IMR-90 (cell line): Measurements from ENCODE around the gene SPSB4. TPM values are rescaled to one million over a fixed set of nuclear protein-coding genes. Genes with fewer than 3 reads are reported as not detected.

Source experiments
- ATAC-seq: fragments of 200-7000 bp; cut with Tn5 transposase; 2 replicates; pipeline ENCODE4 v1.9.1; 2020; ENCODE audit warnings: low read depth, mild to moderate bottlenecking, moderate library complexity
- BruUV-seq: library from RNA; stranded (reverse); fragments of 400-500 nt; replicated peaks from 2 replicates; lab custom pipeline; 2021; lab: Mats Ljungman, UMichigan
- CTCF ChIA-PET: fragments of 300-600 bp; formaldehyde crosslinking; extraction: SDS; loops from one replicate; lab custom pipeline; 2021; ENCODE audit warnings: antibody characterized with exemption; lab: Yijun Ruan, JAX
- POLR2A ChIA-PET: fragments of 300-600 bp; sonication (Branson Sonifier 250); formaldehyde crosslinking; loops from one replicate; lab custom pipeline; 2022; ENCODE audit warnings: antibody characterized with exemption; ENCODE audit not compliant: unreplicated experiment; lab: Charles Lee
- DNase-seq: peaks from one replicate; pipeline ENCODE4 v3.0.0; 2013
- H2AFZ ChIP-seq: replicated peaks from 2 replicates; pipeline ENCODE3; 2013; ENCODE audit warnings: low read length, mild to moderate bottlenecking; ENCODE audit not compliant: poor library complexity
- H2AK5ac ChIP-seq: 2 replicates; pipeline ENCODE4 v1.6.1; 2013; ENCODE audit warnings: low read depth, low read length, inconsistent platforms
- H2AK9ac ChIP-seq: replicated peaks from 2 replicates; pipeline ENCODE3; 2013; ENCODE audit warnings: mild to moderate bottlenecking, low read depth, low read length, moderate library complexity; ENCODE audit not compliant: poor library complexity
- H2BK120ac ChIP-seq: 2 replicates; pipeline ENCODE4 v1.6.1; 2013; ENCODE audit warnings: low read depth, low read length, inconsistent platforms
- H2BK15ac ChIP-seq: 3 replicates; pipeline ENCODE4 v1.6.1; 2013; ENCODE audit warnings: low read depth, low read length, inconsistent platforms
- H2BK20ac ChIP-seq: 2 replicates; pipeline ENCODE4 v1.6.1; 2013; ENCODE audit warnings: low read depth, mild to moderate bottlenecking, inconsistent platforms, low read length, moderate library complexity
- H2BK5ac ChIP-seq: 2 replicates; pipeline ENCODE4 v1.6.1; 2013; ENCODE audit warnings: mild to moderate bottlenecking, low read depth, low read length, inconsistent platforms; ENCODE audit not compliant: poor library complexity, severe bottlenecking
- H3K14ac ChIP-seq: replicated peaks from 2 replicates; pipeline ENCODE4 v1.6.1; 2013; ENCODE audit warnings: low read depth, low read length, inconsistent platforms
- H3K18ac ChIP-seq: 2 replicates; pipeline ENCODE4 v1.6.1; 2013; ENCODE audit warnings: low read depth, low read length, control low read depth
- H3K23ac ChIP-seq: 2 replicates; pipeline ENCODE4 v1.6.1; 2013; ENCODE audit warnings: low read depth, low read length, inconsistent platforms
- H3K27ac ChIP-seq: 2 replicates; pipeline ENCODE4 v1.5.1; 2013; ENCODE audit warnings: mild to moderate bottlenecking, control low read depth, low read length; ENCODE audit not compliant: insufficient read depth
- H3K27me3 ChIP-seq: 2 replicates; pipeline ENCODE4 v1.6.1; 2013; ENCODE audit warnings: low read length; ENCODE audit not compliant: control insufficient read depth, insufficient read depth
- H3K36me3 ChIP-seq: 2 replicates; pipeline ENCODE4 v1.6.1; 2013; ENCODE audit warnings: low read length, mixed read lengths; ENCODE audit not compliant: control insufficient read depth, insufficient read depth
- H3K4ac ChIP-seq: 2 replicates; pipeline ENCODE4 v1.6.1; 2013; ENCODE audit warnings: low read depth, low read length, inconsistent platforms
- H3K4me1 ChIP-seq: 2 replicates; pipeline ENCODE4 v1.6.1; 2013; ENCODE audit warnings: low read length, mixed read lengths; ENCODE audit not compliant: control insufficient read depth, insufficient read depth
- H3K4me2 ChIP-seq: 2 replicates; pipeline ENCODE4 v1.6.1; 2013; ENCODE audit warnings: low read depth, mild to moderate bottlenecking, control low read depth, low read length, moderate library complexity
- H3K4me3 ChIP-seq: 2 replicates; pipeline ENCODE4 v1.5.1; 2013; ENCODE audit warnings: low read depth, mild to moderate bottlenecking, control low read depth, low read length, moderate library complexity; ENCODE audit not compliant: insufficient read depth
- H3K56ac ChIP-seq: 2 replicates; pipeline ENCODE4 v1.6.1; 2013; ENCODE audit warnings: low read length, inconsistent platforms; ENCODE audit not compliant: insufficient read depth; ENCODE audit errors: extremely low read depth
- H3K79me1 ChIP-seq, 2 experiments: 2 replicates each; pipeline ENCODE4 v1.6.1; 2013; ENCODE audit warnings: low read length in 2 of 2, inconsistent platforms in 1 of 2, low read depth in 1 of 2
- H3K9ac ChIP-seq: 2 replicates; pipeline ENCODE4 v1.6.1; 2013; ENCODE audit warnings: low read depth, low read length, control low read depth
- H3K9me1 ChIP-seq: 2 replicates; pipeline ENCODE4 v1.6.1; 2013; ENCODE audit warnings: low read length, inconsistent platforms; ENCODE audit not compliant: insufficient read depth
- H3K9me3 ChIP-seq: 2 replicates; pipeline ENCODE4 v1.6.1; 2013; ENCODE audit warnings: low read length; ENCODE audit not compliant: control insufficient read depth, insufficient read depth
- H4K20me1 ChIP-seq: 2 replicates; pipeline ENCODE4 v1.6.1; 2013; ENCODE audit warnings: low read length, inconsistent platforms; ENCODE audit not compliant: insufficient read depth
- H4K5ac ChIP-seq: 2 replicates; pipeline ENCODE4 v1.6.1; 2013; ENCODE audit warnings: mild to moderate bottlenecking, low read depth, low read length, control low read depth
- H4K8ac ChIP-seq, 2 experiments: 2 replicates each; pipeline ENCODE4 v1.6.1; 2013; ENCODE audit warnings: low read depth in 2 of 2, low read length in 2 of 2, control low read depth in 1 of 2, inconsistent platforms in 1 of 2
- H4K91ac ChIP-seq: 2 replicates; pipeline ENCODE4 v1.6.1; 2013; ENCODE audit warnings: low read depth, low read length, inconsistent platforms; ENCODE audit not compliant: insufficient read depth
- BHLHE40 ChIP-seq: fragments of 150-350 bp; IDR thresholded peaks from 2 replicates; pipeline ENCODE4 v1.6.1; 2016; ENCODE audit warnings: mild to moderate bottlenecking, low read depth, low read length
- CEBPB ChIP-seq: IDR thresholded peaks from 2 replicates; pipeline ENCODE4 v1.6.1; 2012; ENCODE audit warnings: low read depth, low read length, improper control_type of control experiment
- CHD1 ChIP-seq: IDR thresholded peaks from 2 replicates; pipeline ENCODE4 v1.6.1; 2012; ENCODE audit warnings: low read depth, low read length, improper control_type of control experiment
- MAFK ChIP-seq: IDR thresholded peaks from 2 replicates; pipeline ENCODE4 v1.6.1; 2012; ENCODE audit warnings: low read depth, low read length, improper control_type of control experiment
- MXI1 ChIP-seq: IDR thresholded peaks from 2 replicates; pipeline ENCODE4 v1.6.1; 2012; ENCODE audit warnings: low read depth, mild to moderate bottlenecking, low read length, moderate library complexity, borderline replicate concordance
- RAD21 ChIP-seq: IDR thresholded peaks from 2 replicates; pipeline ENCODE4 v1.6.1; 2012; ENCODE audit warnings: low read length, improper control_type of control experiment
- RCOR1 ChIP-seq: IDR thresholded peaks from 2 replicates; pipeline ENCODE4 v1.6.1; 2012; ENCODE audit warnings: mild to moderate bottlenecking, low read length, improper control_type of control experiment; ENCODE audit not compliant: insufficient replicate concordance
- RFX5 ChIP-seq: IDR thresholded peaks from 2 replicates; pipeline ENCODE4 v1.8.0; 2012; ENCODE audit warnings: low read depth, mild to moderate bottlenecking, low read length, moderate library complexity
- SMC3 ChIP-seq: fragments of 150-350 bp; IDR thresholded peaks from 2 replicates; pipeline ENCODE4 v1.6.1; 2016; ENCODE audit warnings: low read depth, mild to moderate bottlenecking, antibody characterized with exemption, low read length, moderate library complexity
- WGBS, 2 experiments: methylation state at CpG; one replicate each; pipeline versions ENCODE4 v1.1.5 to v1.1.7; 2013; ENCODE audit warnings: missing lambda C conversion rate in 2 of 2; ENCODE audit not compliant: insufficient read length in 1 of 2; ENCODE audit errors: extremely low coverage in 2 of 2; 5-methylcytosine and 5-hydroxymethylcytosine counted together
- dilution Hi-C: fragments of 300-500 bp; cut with HindIII; formaldehyde crosslinking; loops from one replicate; pipeline ENCODE4 v1.14.3; 2018; ENCODE audit warnings: low sequenced_read_pairs; ENCODE audit not compliant: unreplicated experiment
- in situ Hi-C: fragments of 300-500 bp; cut with MboI; formaldehyde crosslinking; loops from 3 replicates; pipeline ENCODE4 v1.14.3; 2019; ENCODE audit warnings: low sequenced_read_pairs, inconsistent platforms, mixed read lengths
- intact Hi-C: fragments of 100-400 bp; cut with micrococcal nuclease; formaldehyde crosslinking; loops from 2 replicates; pipeline ENCODE4 v1.10.0; 2022
- polyA plus RNA-seq, 3 experiments: library from polyadenylated mRNA; depleted of rRNA; stranded (reverse); fragments of >200 nt; gene quantifications; 2 replicates each; pipeline ENCODE4 v1.2.3, GENCODE V29; 2012; ENCODE audit warnings: low replicate concordance in 1 of 3
- total RNA-seq: library from RNA; depleted of rRNA; stranded (reverse); fragments of >200 nt; gene quantifications from 2 replicates; pipeline ENCODE4 v1.2.3, GENCODE V29; 2012
- TF ChIP-seq, protein P1 (sequence below): fragments of 150-350 bp; IDR thresholded peaks from 2 replicates; pipeline ENCODE4 v1.6.1; 2017; ENCODE audit warnings: mild to moderate bottlenecking, antibody characterized with exemption, low read length, low read depth
- TF ChIP-seq, protein P2 (sequence below): conservative IDR thresholded peaks from 2 replicates; pipeline ENCODE4 v1.5.1; 2012; ENCODE audit warnings: mild to moderate bottlenecking, low read depth, low read length, improper control_type of control experiment
- TF ChIP-seq, protein P3 (sequence below): fragments of 150-350 bp; IDR thresholded peaks from 2 replicates; pipeline ENCODE4 v1.6.1; 2016; ENCODE audit warnings: low read depth, mild to moderate bottlenecking, low read length, moderate library complexity, borderline replicate concordance

Gene SPSB4
- total and polyA plus RNA-seq, 2 of the 4 experiments (the other 2 are of a cell fraction), result not detected

DNA sequence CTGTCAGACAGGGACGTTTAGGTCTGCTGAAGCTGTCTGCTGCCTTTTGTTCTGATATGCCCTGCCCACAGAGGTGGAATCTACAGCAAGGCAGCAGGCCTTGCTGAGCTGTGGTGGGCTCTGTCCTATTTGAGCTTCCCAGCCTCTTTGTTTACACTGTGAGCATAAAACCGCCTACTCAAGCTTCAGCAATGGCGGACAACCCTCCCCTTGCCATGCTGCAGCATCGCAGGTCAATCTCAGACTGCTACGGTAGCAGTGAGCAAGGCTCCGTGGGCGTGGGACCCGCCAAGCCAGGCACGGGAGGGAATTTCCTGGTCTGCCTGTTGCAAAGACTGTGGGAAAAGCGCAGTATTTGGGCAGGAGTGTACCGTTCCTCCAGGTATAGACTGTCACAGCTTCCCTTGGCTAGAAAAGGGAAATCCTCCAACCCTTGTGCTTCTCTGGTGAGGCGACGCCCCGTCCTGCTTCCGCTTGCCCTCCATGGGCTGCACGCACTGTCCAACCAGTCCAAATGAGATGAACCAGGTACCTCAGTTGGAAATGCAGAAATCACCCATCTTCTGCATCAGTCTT is 71.4 kb downstream of the SPSB4 start:
- no peak overlapping the region for H4K91ac ChIP-seq
- ChIA-PET CTCF (no interaction called here), POLR2A (no interaction called here)
- H3K9me3 ChIP-seq, result no peaks in the 10 kb centered on the region
- intact Hi-C loops, result no loop called here
- no peak overlapping the region for H2BK20ac ChIP-seq
- H3K4me3 ChIP-seq, result no peak overlapping the region
- H3K4ac ChIP-seq, result no peak overlapping the region
- H4K20me1 ChIP-seq, result no peaks in the 10 kb centered on the region
- H3K56ac ChIP-seq, result no peak overlapping the region
- H3K23ac ChIP-seq, result no peak overlapping the region
- TF ChIP-seq BHLHE40, result no peak
- TF ChIP-seq MXI1, result no peak
- no peak for TF ChIP-seq CEBPB
- no peak for TF ChIP-seq RFX5
- TF ChIP-seq, protein P1, sequence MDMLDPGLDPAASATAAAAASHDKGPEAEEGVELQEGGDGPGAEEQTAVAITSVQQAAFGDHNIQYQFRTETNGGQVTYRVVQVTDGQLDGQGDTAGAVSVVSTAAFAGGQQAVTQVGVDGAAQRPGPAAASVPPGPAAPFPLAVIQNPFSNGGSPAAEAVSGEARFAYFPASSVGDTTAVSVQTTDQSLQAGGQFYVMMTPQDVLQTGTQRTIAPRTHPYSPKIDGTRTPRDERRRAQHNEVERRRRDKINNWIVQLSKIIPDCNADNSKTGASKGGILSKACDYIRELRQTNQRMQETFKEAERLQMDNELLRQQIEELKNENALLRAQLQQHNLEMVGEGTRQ, result no peak
- TF ChIP-seq, protein P2, sequence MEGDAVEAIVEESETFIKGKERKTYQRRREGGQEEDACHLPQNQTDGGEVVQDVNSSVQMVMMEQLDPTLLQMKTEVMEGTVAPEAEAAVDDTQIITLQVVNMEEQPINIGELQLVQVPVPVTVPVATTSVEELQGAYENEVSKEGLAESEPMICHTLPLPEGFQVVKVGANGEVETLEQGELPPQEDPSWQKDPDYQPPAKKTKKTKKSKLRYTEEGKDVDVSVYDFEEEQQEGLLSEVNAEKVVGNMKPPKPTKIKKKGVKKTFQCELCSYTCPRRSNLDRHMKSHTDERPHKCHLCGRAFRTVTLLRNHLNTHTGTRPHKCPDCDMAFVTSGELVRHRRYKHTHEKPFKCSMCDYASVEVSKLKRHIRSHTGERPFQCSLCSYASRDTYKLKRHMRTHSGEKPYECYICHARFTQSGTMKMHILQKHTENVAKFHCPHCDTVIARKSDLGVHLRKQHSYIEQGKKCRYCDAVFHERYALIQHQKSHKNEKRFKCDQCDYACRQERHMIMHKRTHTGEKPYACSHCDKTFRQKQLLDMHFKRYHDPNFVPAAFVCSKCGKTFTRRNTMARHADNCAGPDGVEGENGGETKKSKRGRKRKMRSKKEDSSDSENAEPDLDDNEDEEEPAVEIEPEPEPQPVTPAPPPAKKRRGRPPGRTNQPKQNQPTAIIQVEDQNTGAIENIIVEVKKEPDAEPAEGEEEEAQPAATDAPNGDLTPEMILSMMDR, result no peak
- TF ChIP-seq, protein P3, sequence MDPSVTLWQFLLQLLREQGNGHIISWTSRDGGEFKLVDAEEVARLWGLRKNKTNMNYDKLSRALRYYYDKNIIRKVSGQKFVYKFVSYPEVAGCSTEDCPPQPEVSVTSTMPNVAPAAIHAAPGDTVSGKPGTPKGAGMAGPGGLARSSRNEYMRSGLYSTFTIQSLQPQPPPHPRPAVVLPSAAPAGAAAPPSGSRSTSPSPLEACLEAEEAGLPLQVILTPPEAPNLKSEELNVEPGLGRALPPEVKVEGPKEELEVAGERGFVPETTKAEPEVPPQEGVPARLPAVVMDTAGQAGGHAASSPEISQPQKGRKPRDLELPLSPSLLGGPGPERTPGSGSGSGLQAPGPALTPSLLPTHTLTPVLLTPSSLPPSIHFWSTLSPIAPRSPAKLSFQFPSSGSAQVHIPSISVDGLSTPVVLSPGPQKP, result no peak
- TF ChIP-seq SMC3, result no peak
- no peak for TF ChIP-seq RCOR1
- no peak for TF ChIP-seq RAD21
- no peak for TF ChIP-seq MAFK
- TF ChIP-seq CHD1, result no peak
- H3K4me1 ChIP-seq, result no peaks in the 10 kb centered on the region
- no peak overlapping the region for H3K27ac ChIP-seq
- no TSS peak for BruUV-seq
- H2AK9ac ChIP-seq, result no peak overlapping the region
- WGBS, 2 experiments, result 61% methylated on average over 5 of the region's 16 CpGs; no CpG with 5 or more reads in 1 of the 2 experiments
- no peak overlapping the region for H3K4me2 ChIP-seq
- no peak overlapping the region for H4K5ac ChIP-seq
- DNase-seq (no peak), ATAC-seq (no peak)
- H2AK5ac ChIP-seq, result no peak overlapping the region
- no peak overlapping the region for H3K18ac ChIP-seq
- no peak overlapping the region for H3K9ac ChIP-seq
- no peaks in the 10 kb centered on the region for H3K36me3 ChIP-seq
- no peaks in the 10 kb centered on the region for H3K79me1 ChIP-seq
- H2BK120ac ChIP-seq, result no peak overlapping the region
- no peak overlapping the region for H2BK5ac ChIP-seq
- H3K14ac ChIP-seq, result no peak overlapping the region
- in situ Hi-C loops, result no loop called here
- dilution Hi-C loops, result no loop called here
- peaks cover 5% of the 10 kb centered on the region; the same call in 1 of the 2 replicates for H3K27me3 ChIP-seq
- H2AFZ ChIP-seq, result no peak overlapping the region
- H2BK15ac ChIP-seq, result no peak overlapping the region
- no peak overlapping the region for H4K8ac ChIP-seq
- no peaks in the 10 kb centered on the region for H3K9me1 ChIP-seq
